ENCODE data around the gene RPP21.

RPP21 gene

GRCh38 chr6:30348957-30349356 lies 4.0 kb downstream of the RPP21 start:
- peaks cover 13 to 18% of the 10 kb centered on the region in 2 experiments for H3K36me3 ChIP-seq (ENCODE audit: control insufficient read depth in 1 of 2, insufficient read depth in 2 of 2, low read depth in 1 of 2, low read length in 2 of 2)
- peaks cover 7% of the 10 kb centered on the region for H3K79me1 ChIP-seq (replicated peaks; ENCODE audit: low read length, poor library complexity, severe bottlenecking)
- no peak overlapping the region for H4K91ac ChIP-seq (ENCODE audit: low read length)
- H3K4me1 ChIP-seq (ENCODE audit: control insufficient read depth, insufficient read depth, low read depth, low read length): peaks cover 4% of the 10 kb centered on the region
- no peak overlapping the region for H3K4me2 ChIP-seq (ENCODE audit: low read length, poor library complexity, severe bottlenecking)
- no peak overlapping the region for H3K9ac ChIP-seq (ENCODE audit: low read length)
- no peak overlapping the region for H2BK12ac ChIP-seq (ENCODE audit: low read length in 2 of 2)
- no peak overlapping the region for H3K14ac ChIP-seq (ENCODE audit: low read length in 2 of 2)
- H3K27ac ChIP-seq (ENCODE audit: low read length, poor library complexity, severe bottlenecking): no peak overlapping the region
- H2BK120ac ChIP-seq (ENCODE audit: low read depth, low read length): no peak overlapping the region
- no peak overlapping the region for H3K4me3 ChIP-seq (ENCODE audit: insufficient read depth in 1 of 2, low read depth in 1 of 2, low read length in 2 of 2)
- H3K23ac ChIP-seq (ENCODE audit: low read length in 2 of 2): no peak overlapping the region
- 65% methylated on average over 2 of the region's 3 CpGs for WGBS
- H2AK5ac ChIP-seq (ENCODE audit: low read length, severe bottlenecking): no peak overlapping the region
- H2BK5ac ChIP-seq (ENCODE audit: low read depth, low read length, poor library complexity, severe bottlenecking): no peak overlapping the region
- no peaks in the 10 kb centered on the region for H3K9me3 ChIP-seq (ENCODE audit: control insufficient read depth, low read length)
- no peak overlapping the region for H4K8ac ChIP-seq (ENCODE audit: low read length)
- H2AFZ ChIP-seq (ENCODE audit: low read depth, low read length): no peak overlapping the region
- H3K18ac ChIP-seq (ENCODE audit: low read depth in 1 of 2, low read length in 2 of 2): no peak overlapping the region
- H2BK15ac ChIP-seq (ENCODE audit: low read depth, poor library complexity, severe bottlenecking): no peak overlapping the region
- peaks cover 4 to 8% of the 10 kb centered on the region in 2 experiments for H3K27me3 ChIP-seq (ENCODE audit: control insufficient read depth in 1 of 2, insufficient read depth in 1 of 2, low read length in 2 of 2)
- no peak overlapping the region for H3K4ac ChIP-seq (ENCODE audit: low read depth in 1 of 2, low read length in 2 of 2)
- no peak for DNase-seq

- H3K18ac ChIP-seq (ENCODE audit: low read depth in 1 of 2, low read length in 2 of 2): no peak overlapping the region
- no peak overlapping the region for H4K8ac ChIP-seq (ENCODE audit: low read length)
- H3K4me2 ChIP-seq (ENCODE audit: low read length, poor library complexity, severe bottlenecking): no peak overlapping the region
- peaks cover 4% of the 10 kb centered on the region for H3K4me1 ChIP-seq (ENCODE audit: control insufficient read depth, insufficient read depth, low read depth, low read length)
- H2BK12ac ChIP-seq (ENCODE audit: low read length in 2 of 2): no peak overlapping the region
- no peak for DNase-seq
- 83% methylated on average over 1 of the region's 3 CpGs for WGBS
- H3K36me3 ChIP-seq (ENCODE audit: control insufficient read depth in 1 of 2, insufficient read depth in 2 of 2, low read depth in 1 of 2, low read length in 2 of 2): peaks cover 13 to 18% of the 10 kb centered on the region in 2 experiments
- no peaks in the 10 kb centered on the region for H3K9me3 ChIP-seq (ENCODE audit: control insufficient read depth, low read length)
- no peak overlapping the region for H3K14ac ChIP-seq (ENCODE audit: low read length in 2 of 2)
- H3K27ac ChIP-seq (ENCODE audit: low read length, poor library complexity, severe bottlenecking): no peak overlapping the region
- H3K9ac ChIP-seq (ENCODE audit: low read length): peak overlapping the region; percentile 11
- no peak overlapping the region for H2BK5ac ChIP-seq (ENCODE audit: low read depth, low read length, poor library complexity, severe bottlenecking)
- H2AK5ac ChIP-seq (ENCODE audit: low read length, severe bottlenecking): no peak overlapping the region
- peaks cover 4 to 8% of the 10 kb centered on the region in 2 experiments for H3K27me3 ChIP-seq (ENCODE audit: control insufficient read depth in 1 of 2, insufficient read depth in 1 of 2, low read length in 2 of 2)
- H3K4ac ChIP-seq (ENCODE audit: low read depth in 1 of 2, low read length in 2 of 2): no peak overlapping the region
- no peak overlapping the region for H4K91ac ChIP-seq (ENCODE audit: low read length)
- H3K23ac ChIP-seq (ENCODE audit: low read length in 2 of 2): no peak overlapping the region
- no peak overlapping the region for H2BK15ac ChIP-seq (ENCODE audit: low read depth, poor library complexity, severe bottlenecking)
- H2BK120ac ChIP-seq (ENCODE audit: low read depth, low read length): no peak overlapping the region
- no peak overlapping the region for H3K4me3 ChIP-seq (ENCODE audit: insufficient read depth in 1 of 2, low read depth in 1 of 2, low read length in 2 of 2)
- peaks cover 7% of the 10 kb centered on the region for H3K79me1 ChIP-seq (replicated peaks; ENCODE audit: low read length, poor library complexity, severe bottlenecking)
- no peak overlapping the region for H2AFZ ChIP-seq (ENCODE audit: low read depth, low read length)
These were observed 4.6 kb downstream of the RPP21 start for GRCh38 chr6:30349421-30350177.

GRCh38 chr6:30350524-30350923 lies 5.6 kb downstream of the RPP21 start:
- Histone ChIP-seq H4K91ac (ENCODE audit: low read length) (no peak overlapping the region), H2AK5ac (ENCODE audit: low read length, severe bottlenecking) (no peak overlapping the region), H3K4me2 (ENCODE audit: low read length, poor library complexity, severe bottlenecking) (no peak overlapping the region), H2BK5ac (ENCODE audit: low read depth, low read length, poor library complexity, severe bottlenecking) (no peak overlapping the region), H3K4me1 (ENCODE audit: control insufficient read depth, insufficient read depth, low read depth, low read length) (peaks cover 4% of the 10 kb centered on the region), H2AFZ (ENCODE audit: low read depth, low read length) (no peak overlapping the region), H3K23ac (ENCODE audit: low read length in 2 of 2) (no peak overlapping the region), H4K8ac (ENCODE audit: low read length) (no peak overlapping the region), H3K18ac (ENCODE audit: low read depth in 1 of 2, low read length in 2 of 2) (no peak overlapping the region), H3K79me1 (replicated peaks; ENCODE audit: low read length, poor library complexity, severe bottlenecking) (peaks cover 7% of the 10 kb centered on the region), H3K4me3 (ENCODE audit: insufficient read depth in 1 of 2, low read depth in 1 of 2, low read length in 2 of 2) (no peak overlapping the region), H2BK120ac (ENCODE audit: low read depth, low read length) (no peak overlapping the region), H3K4ac (ENCODE audit: low read depth in 1 of 2, low read length in 2 of 2) (no peak overlapping the region), H3K27ac (ENCODE audit: low read length, poor library complexity, severe bottlenecking) (no peak overlapping the region), H3K36me3 (ENCODE audit: control insufficient read depth in 1 of 2, insufficient read depth in 2 of 2, low read depth in 1 of 2, low read length in 2 of 2) (peaks cover 13 to 18% of the 10 kb centered on the region in 2 experiments), H2BK12ac (ENCODE audit: low read length in 2 of 2) (no peak overlapping the region), H2BK15ac (ENCODE audit: low read depth, poor library complexity, severe bottlenecking) (no peak overlapping the region), H3K27me3 (ENCODE audit: control insufficient read depth in 1 of 2, insufficient read depth in 1 of 2, low read length in 2 of 2) (peaks cover 8 to 11% of the 10 kb centered on the region in 2 experiments), H3K9ac (ENCODE audit: low read length) (no peak overlapping the region), H3K14ac (ENCODE audit: low read length in 2 of 2) (no peak overlapping the region), H3K9me3 (ENCODE audit: control insufficient read depth, low read length) (no peaks in the 10 kb centered on the region)
- no CpG with 5 or more reads among the region's 1 CpG for WGBS
- no peak for DNase-seq

GRCh38 chr6:30352550-30352949 lies 7.6 kb downstream of the RPP21 start:
- H3K27me3 ChIP-seq (ENCODE audit: control insufficient read depth in 1 of 2, insufficient read depth in 1 of 2, low read length in 2 of 2): peaks cover 16 to 17% of the 10 kb centered on the region in 2 experiments
- 61% methylated on average over 2 of the region's 2 CpGs for WGBS
- no peak overlapping the region for H2BK120ac ChIP-seq (ENCODE audit: low read depth, low read length)
- H4K91ac ChIP-seq (ENCODE audit: low read length): no peak overlapping the region
- no peak overlapping the region for H2AK5ac ChIP-seq (ENCODE audit: low read length, severe bottlenecking)
- DNase-seq: no peak
- H3K36me3 ChIP-seq (ENCODE audit: control insufficient read depth in 1 of 2, insufficient read depth in 2 of 2, low read depth in 1 of 2, low read length in 2 of 2): peaks cover 5 to 7% of the 10 kb centered on the region in 2 experiments
- peaks cover 1% of the 10 kb centered on the region for H3K4me1 ChIP-seq (ENCODE audit: control insufficient read depth, insufficient read depth, low read depth, low read length)
- no peak overlapping the region for H3K4me3 ChIP-seq (ENCODE audit: insufficient read depth in 1 of 2, low read depth in 1 of 2, low read length in 2 of 2)
- no peak overlapping the region for H3K9ac ChIP-seq (ENCODE audit: low read length)
- no peak overlapping the region for H4K8ac ChIP-seq (ENCODE audit: low read length)
- H2BK15ac ChIP-seq (ENCODE audit: low read depth, poor library complexity, severe bottlenecking): no peak overlapping the region
- no peak overlapping the region for H3K23ac ChIP-seq (ENCODE audit: low read length in 2 of 2)
- no peak overlapping the region for H3K4me2 ChIP-seq (ENCODE audit: low read length, poor library complexity, severe bottlenecking)
- no peak overlapping the region for H2BK12ac ChIP-seq (ENCODE audit: low read length in 2 of 2)
- no peaks in the 10 kb centered on the region for H3K9me3 ChIP-seq (ENCODE audit: control insufficient read depth, low read length)
- H2AFZ ChIP-seq (ENCODE audit: low read depth, low read length): no peak overlapping the region
- H3K14ac ChIP-seq (ENCODE audit: low read length in 2 of 2): no peak overlapping the region
- H2BK5ac ChIP-seq (ENCODE audit: low read depth, low read length, poor library complexity, severe bottlenecking): no peak overlapping the region
- H3K4ac ChIP-seq (ENCODE audit: low read depth in 1 of 2, low read length in 2 of 2): no peak overlapping the region
- H3K27ac ChIP-seq (ENCODE audit: low read length, poor library complexity, severe bottlenecking): no peak overlapping the region
- H3K79me1 ChIP-seq (replicated peaks; ENCODE audit: low read length, poor library complexity, severe bottlenecking): no peaks in the 10 kb centered on the region
- no peak overlapping the region for H3K18ac ChIP-seq (ENCODE audit: low read depth in 1 of 2, low read length in 2 of 2)
